ENCODE results near the gene ADIPOR2.

DNA sequence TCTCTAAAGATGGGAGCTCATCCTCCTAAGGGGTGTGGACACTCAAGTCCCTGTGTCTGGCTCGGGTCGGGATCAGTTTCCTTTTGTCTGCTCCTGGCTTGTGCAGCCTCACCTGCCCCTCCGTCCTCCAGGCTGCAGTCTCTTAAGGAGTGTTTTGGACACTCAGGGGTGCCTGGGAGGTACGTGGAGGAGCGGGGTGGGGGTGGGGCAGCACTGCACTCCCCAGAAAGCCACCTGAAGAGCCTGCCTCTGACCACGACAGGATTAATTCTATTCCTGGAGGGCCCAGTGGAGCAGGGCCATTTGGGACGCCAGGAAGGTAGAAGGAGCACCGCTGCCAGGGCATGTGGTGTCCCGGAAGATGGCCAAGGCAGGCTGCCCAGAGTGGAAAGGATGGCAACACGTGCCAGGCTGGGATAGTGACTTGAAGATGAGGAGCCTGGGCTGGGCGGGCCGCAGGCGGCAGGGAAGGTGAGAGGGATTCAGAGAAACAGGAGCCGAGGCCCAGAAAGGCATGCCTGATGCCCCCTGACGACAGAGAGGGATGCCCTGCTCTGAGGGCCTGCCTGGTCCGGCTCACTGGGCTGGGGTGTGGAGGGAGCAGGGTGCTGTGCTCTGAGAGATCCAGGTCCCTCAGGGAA lies 114.7 kb downstream of the ADIPOR2 start:
- TF ChIP-seq, protein P1, sequence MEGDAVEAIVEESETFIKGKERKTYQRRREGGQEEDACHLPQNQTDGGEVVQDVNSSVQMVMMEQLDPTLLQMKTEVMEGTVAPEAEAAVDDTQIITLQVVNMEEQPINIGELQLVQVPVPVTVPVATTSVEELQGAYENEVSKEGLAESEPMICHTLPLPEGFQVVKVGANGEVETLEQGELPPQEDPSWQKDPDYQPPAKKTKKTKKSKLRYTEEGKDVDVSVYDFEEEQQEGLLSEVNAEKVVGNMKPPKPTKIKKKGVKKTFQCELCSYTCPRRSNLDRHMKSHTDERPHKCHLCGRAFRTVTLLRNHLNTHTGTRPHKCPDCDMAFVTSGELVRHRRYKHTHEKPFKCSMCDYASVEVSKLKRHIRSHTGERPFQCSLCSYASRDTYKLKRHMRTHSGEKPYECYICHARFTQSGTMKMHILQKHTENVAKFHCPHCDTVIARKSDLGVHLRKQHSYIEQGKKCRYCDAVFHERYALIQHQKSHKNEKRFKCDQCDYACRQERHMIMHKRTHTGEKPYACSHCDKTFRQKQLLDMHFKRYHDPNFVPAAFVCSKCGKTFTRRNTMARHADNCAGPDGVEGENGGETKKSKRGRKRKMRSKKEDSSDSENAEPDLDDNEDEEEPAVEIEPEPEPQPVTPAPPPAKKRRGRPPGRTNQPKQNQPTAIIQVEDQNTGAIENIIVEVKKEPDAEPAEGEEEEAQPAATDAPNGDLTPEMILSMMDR (IDR thresholded peaks at IDR 0.05) = no peak
- no peak for TF ChIP-seq EZH2phosphoT487 (IDR thresholded peaks at IDR 0.05)
- no peak for TF ChIP-seq EZH2 (IDR thresholded peaks at IDR 0.05)

Data from neural progenitor cell (in vitro differentiated cells).